ENCODE results near the gene STN1. TPM values are rescaled to one million over a fixed set of nuclear protein-coding genes. Genes with fewer than 3 reads are reported as not detected.

The STN1 gene, protein sequence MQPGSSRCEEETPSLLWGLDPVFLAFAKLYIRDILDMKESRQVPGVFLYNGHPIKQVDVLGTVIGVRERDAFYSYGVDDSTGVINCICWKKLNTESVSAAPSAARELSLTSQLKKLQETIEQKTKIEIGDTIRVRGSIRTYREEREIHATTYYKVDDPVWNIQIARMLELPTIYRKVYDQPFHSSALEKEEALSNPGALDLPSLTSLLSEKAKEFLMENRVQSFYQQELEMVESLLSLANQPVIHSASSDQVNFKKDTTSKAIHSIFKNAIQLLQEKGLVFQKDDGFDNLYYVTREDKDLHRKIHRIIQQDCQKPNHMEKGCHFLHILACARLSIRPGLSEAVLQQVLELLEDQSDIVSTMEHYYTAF
- 35.0 and 38.6 TPM in 2 replicates for total RNA-seq (2014; rRNA removed; shearing (Covaris generic); ENCODE audit: low replicate concordance)

DNA sequence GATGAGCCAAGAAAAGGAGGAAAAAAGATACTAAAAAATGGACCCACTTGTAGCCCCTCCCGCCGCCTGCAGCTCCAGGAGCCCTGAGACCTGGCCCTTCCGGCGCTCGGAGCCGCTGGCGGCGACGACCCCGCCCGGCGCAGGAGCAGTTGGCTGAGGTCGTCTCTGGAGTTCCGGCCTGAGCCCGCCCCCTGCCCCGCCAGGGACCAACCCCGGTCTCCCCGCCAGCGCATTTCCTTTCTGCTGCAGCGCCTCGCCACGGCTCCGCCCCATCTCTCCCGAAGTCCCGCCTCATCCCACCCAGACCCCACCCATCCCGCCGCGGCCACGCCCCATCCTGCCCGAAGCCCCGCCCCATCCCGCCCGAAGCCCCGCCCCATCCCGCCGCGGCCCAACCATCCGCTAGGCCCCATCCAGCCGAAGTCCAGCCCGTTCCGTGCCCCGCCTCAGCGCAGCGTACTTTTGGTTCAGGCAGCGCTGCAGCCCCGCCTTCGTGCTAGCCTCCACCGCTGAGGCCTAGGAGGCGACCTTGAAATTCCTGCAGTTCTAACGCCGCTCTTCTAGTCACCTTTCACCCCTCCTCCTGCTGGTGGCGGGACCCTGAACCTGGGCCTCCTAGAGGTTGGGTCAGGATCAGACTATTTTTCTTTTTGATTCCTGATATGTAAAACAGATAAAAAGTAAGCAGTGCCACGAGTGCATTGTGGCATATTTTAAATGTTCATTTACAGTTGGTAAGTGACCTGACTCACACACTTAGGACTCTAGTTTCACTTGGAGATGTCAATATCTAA, at the start of gene STN1:
TSS of gene STN1 (minus strand) at position 132 of the 794 bp plus-strand sequence. CDS start 590 bp downstream, outside the sequence.
- peaks cover 11% of the 10 kb centered on the region; the same call in 1 of the 2 replicates for H3K9me3 ChIP-seq (ENCODE audit: low read length)
- peak; percentile 98 for DNase-seq
- H3K4me3 ChIP-seq (ENCODE audit: low read length): peak within 1 kb of the TSS; percentile 82
- H3K4me1 ChIP-seq (ENCODE audit: low read length): peaks cover 26% of the 10 kb centered on the region
- H3K27me3 ChIP-seq (ENCODE audit: low read length): no peaks in the 10 kb centered on the region
- no peaks in the 10 kb centered on the region for H3K9me2 ChIP-seq (replicated peaks; ENCODE audit: insufficient read depth, low read length)
- peaks cover 34% of the 10 kb centered on the region for H3K79me2 ChIP-seq (ENCODE audit: low read length)
- peaks cover 12% of the 10 kb centered on the region for H3K36me3 ChIP-seq (ENCODE audit: insufficient read depth, low read length)
- H3K9ac ChIP-seq (ENCODE audit: low read length): peak within 1 kb of the TSS; percentile 93
- peak within 1 kb of the TSS; percentile 94 for H2AFZ ChIP-seq (ENCODE audit: low read length)
- no peaks in the 10 kb centered on the region for H4K20me1 ChIP-seq (ENCODE audit: insufficient read depth, low read depth, low read length)
- H3K4me2 ChIP-seq (ENCODE audit: low read depth, low read length, poor library complexity, severe bottlenecking): peak within 1 kb of the TSS; percentile 87
- H3K27ac ChIP-seq (ENCODE audit: low read length): peak within 1 kb of the TSS; percentile 46

DNA sequence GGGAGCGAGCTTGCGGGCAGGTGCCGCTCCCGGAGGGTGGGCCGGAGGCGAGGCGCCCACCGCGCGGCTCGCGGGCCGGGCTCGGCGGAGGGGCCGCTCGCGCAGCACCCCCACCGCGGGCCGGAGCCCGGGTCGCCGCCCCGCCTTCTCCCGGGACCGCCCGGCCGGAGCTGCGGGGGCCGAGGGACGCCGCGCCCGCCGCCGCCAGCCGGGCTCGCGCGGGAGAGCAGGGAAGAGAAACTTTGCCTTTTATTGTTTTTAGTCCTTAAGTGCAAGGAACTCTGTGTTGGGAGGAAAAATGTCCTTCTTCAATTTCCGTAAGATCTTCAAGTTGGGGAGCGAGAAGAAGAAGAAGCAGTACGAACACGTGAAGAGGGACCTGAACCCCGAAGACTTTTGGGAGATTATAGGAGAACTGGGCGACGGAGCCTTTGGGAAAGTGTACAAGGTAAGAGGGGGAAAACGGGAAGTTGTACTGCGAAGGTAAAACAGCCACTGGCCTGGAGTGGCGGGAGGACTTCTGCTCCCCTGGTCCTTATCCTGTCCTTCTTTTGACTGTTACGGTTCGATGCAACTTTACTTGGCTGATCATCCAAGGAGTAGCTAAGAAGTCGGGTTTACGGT, 49.6 kb upstream of the STN1 start:
- peak overlapping the region; percentile 43 for H3K27ac ChIP-seq (ENCODE audit: low read length)
- peak overlapping the region; percentile 92 for H3K4me3 ChIP-seq (ENCODE audit: low read length)
- H3K36me3 ChIP-seq (ENCODE audit: insufficient read depth, low read length): peaks cover 3% of the 10 kb centered on the region; the same call in 1 of the 2 replicates
- H3K79me2 ChIP-seq (ENCODE audit: low read length): peaks cover 51% of the 10 kb centered on the region
- H3K27me3 ChIP-seq (ENCODE audit: low read length): no peaks in the 10 kb centered on the region
- no peaks in the 10 kb centered on the region for H3K9me3 ChIP-seq (ENCODE audit: low read length)
- no peaks in the 10 kb centered on the region for H4K20me1 ChIP-seq (ENCODE audit: insufficient read depth, low read depth, low read length)
- peak overlapping the region; percentile 77 for H3K9ac ChIP-seq (ENCODE audit: low read length)
- DNase-seq: peak; percentile 68
- H3K4me1 ChIP-seq (ENCODE audit: low read length): peaks cover 32% of the 10 kb centered on the region
- peak overlapping the region; percentile 85 for H2AFZ ChIP-seq (ENCODE audit: low read length)
- peak overlapping the region; percentile 92 for H3K4me2 ChIP-seq (ENCODE audit: low read depth, low read length, poor library complexity, severe bottlenecking)
- no peaks in the 10 kb centered on the region for H3K9me2 ChIP-seq (replicated peaks; ENCODE audit: insufficient read depth, low read length)

DNA sequence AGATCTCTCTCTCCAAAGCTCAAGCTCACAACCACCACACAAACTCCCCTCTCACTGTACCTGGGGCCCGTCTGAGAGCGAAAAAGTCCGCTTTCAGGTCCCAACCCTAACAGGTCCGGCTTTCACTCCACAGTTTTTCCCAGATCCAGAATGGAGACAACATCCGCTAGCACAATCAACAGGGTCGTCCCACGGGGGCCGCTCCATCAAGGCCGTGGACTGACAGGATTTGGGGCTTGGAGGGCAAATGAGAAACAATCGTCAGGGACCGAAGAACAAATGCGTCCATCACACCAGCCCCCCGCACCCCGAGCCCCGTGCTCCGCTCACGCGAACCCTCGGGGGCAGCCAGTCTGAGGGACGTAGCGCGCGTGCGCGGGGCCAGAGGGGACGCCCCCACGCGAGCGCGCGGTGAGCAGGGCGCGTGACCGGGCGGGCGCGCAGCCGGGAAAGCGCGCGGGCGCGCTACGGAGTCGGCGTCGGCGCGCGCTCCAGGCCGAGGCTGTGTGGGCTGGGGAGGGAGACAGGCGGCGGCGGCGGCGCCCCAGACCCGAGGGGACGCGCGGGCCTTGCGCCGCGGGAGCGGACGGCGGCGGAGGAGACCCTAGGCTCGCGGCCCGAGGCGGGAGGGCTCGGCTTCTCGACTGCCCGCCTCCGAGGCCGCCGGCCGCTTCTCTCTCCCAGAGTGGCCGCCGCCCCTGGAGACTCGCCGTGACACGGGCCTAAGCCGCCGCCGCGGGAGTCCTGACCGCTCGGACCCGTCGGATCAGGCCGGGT, 48.9 kb upstream of the STN1 start, which contains the start of gene SLK:
TSS of gene SLK (plus strand) at position 470 of the 777 bp plus-strand sequence. CDS start 606 bp downstream, outside the sequence.
- Histone ChIP-seq H3K9me3 (ENCODE audit: low read length) (no peaks in the 10 kb centered on the region), H3K4me3 (ENCODE audit: low read length) (peak within 1 kb of the TSS; percentile 92), H3K4me2 (ENCODE audit: low read depth, low read length, poor library complexity, severe bottlenecking) (peak within 1 kb of the TSS; percentile 92), H3K79me2 (ENCODE audit: low read length) (peaks cover 44% of the 10 kb centered on the region), H4K20me1 (ENCODE audit: insufficient read depth, low read depth, low read length) (no peaks in the 10 kb centered on the region), H3K27me3 (ENCODE audit: low read length) (no peaks in the 10 kb centered on the region), H3K4me1 (ENCODE audit: low read length) (peaks cover 32% of the 10 kb centered on the region), H3K9me2 (replicated peaks; ENCODE audit: insufficient read depth, low read length) (no peaks in the 10 kb centered on the region), H3K27ac (ENCODE audit: low read length) (peak within 1 kb of the TSS; percentile 43), H3K36me3 (ENCODE audit: insufficient read depth, low read length) (peaks cover 3% of the 10 kb centered on the region; the same call in 1 of the 2 replicates), H2AFZ (ENCODE audit: low read length) (peak within 1 kb of the TSS; percentile 96), H3K9ac (ENCODE audit: low read length) (peak within 1 kb of the TSS; percentile 77)
- peak; percentile 95 for DNase-seq

DNA sequence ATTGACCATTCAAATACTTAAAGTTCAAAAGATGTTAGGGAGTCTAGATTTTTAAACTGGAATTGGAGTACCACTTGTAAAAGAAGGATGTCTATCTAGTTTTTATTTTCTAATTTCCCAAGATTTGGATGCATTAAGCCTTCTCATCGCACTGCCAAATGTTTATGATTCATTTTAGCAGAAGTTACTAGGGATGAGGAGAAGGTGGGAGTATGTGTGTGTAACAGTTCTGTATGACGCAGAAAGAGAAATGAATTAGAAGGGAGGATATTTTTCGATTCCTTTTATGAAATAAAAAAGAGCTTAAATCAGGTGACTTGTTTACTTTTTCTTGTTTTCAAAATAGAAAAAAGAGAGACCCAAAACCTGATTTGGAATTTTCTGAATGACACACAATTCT, 42.1 kb upstream of the STN1 start:
- H3K27me3 ChIP-seq (ENCODE audit: low read length): no peaks in the 10 kb centered on the region
- no peaks in the 10 kb centered on the region for H4K20me1 ChIP-seq (ENCODE audit: insufficient read depth, low read depth, low read length)
- no peak overlapping the region for H3K4me2 ChIP-seq (ENCODE audit: low read depth, low read length, poor library complexity, severe bottlenecking)
- DNase-seq: no peak
- no peaks in the 10 kb centered on the region for H3K9me2 ChIP-seq (replicated peaks; ENCODE audit: insufficient read depth, low read length)
- H3K27ac ChIP-seq (ENCODE audit: low read length): no peak overlapping the region
- no peak overlapping the region for H2AFZ ChIP-seq (ENCODE audit: low read length)
- no peaks in the 10 kb centered on the region for H3K79me2 ChIP-seq (ENCODE audit: low read length)
- H3K36me3 ChIP-seq (ENCODE audit: insufficient read depth, low read length): no peaks in the 10 kb centered on the region
- H3K4me3 ChIP-seq (ENCODE audit: low read length): no peak overlapping the region
- H3K4me1 ChIP-seq (ENCODE audit: low read length): no peaks in the 10 kb centered on the region
- H3K9me3 ChIP-seq (ENCODE audit: low read length): no peaks in the 10 kb centered on the region
- H3K9ac ChIP-seq (ENCODE audit: low read length): no peak overlapping the region

DNA sequence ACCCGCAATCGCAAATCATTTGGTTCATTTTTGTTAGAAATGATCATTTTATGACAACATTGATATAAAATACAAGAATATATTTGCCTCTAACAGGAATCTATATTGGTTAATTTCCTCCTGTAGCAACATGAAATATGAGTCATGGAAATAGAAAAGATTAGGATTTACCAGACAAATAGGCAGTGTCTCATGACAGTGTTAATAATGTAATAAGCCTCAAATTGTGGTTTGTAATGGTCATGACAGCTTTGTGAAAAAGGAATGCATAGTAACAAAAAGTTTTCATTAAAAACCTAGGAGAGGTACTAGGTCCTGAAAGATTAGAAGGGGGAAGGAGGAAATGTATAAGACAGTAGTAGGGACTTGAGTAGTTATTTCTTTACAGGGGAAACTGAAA, 41.0 kb upstream of the STN1 start:
- H4K20me1 ChIP-seq (ENCODE audit: insufficient read depth, low read depth, low read length): no peaks in the 10 kb centered on the region
- H2AFZ ChIP-seq (ENCODE audit: low read length): no peak overlapping the region
- no peaks in the 10 kb centered on the region for H3K27me3 ChIP-seq (ENCODE audit: low read length)
- no peak overlapping the region for H3K9ac ChIP-seq (ENCODE audit: low read length)
- H3K79me2 ChIP-seq (ENCODE audit: low read length): no peaks in the 10 kb centered on the region
- H3K9me2 ChIP-seq (replicated peaks; ENCODE audit: insufficient read depth, low read length): no peaks in the 10 kb centered on the region
- H3K9me3 ChIP-seq (ENCODE audit: low read length): no peaks in the 10 kb centered on the region
- H3K4me2 ChIP-seq (ENCODE audit: low read depth, low read length, poor library complexity, severe bottlenecking): no peak overlapping the region
- H3K4me3 ChIP-seq (ENCODE audit: low read length): no peak overlapping the region
- DNase-seq: no peak
- no peaks in the 10 kb centered on the region for H3K4me1 ChIP-seq (ENCODE audit: low read length)
- H3K27ac ChIP-seq (ENCODE audit: low read length): no peak overlapping the region
- no peaks in the 10 kb centered on the region for H3K36me3 ChIP-seq (ENCODE audit: insufficient read depth, low read length)

DNA sequence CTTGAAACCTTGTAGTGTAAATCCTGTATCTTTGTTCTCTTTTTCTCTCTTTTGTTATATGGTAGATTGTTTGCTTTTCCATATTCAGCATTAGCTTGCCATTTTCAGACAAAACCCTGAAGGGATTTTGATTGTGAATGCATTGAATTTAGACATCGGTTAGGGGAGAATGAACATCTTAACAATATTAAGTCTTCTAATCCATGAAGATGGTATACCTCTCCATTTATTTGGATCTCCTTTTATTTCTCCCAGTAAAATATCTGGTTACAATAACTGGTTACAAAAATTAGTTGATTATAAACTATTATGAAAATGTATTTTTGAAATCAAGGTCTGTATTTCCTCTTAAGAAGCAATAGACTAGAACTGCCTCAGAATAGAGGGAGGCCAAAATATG, 36.6 kb upstream of the STN1 start:
- Histone ChIP-seq H3K79me2 (ENCODE audit: low read length) (no peaks in the 10 kb centered on the region), H4K20me1 (ENCODE audit: insufficient read depth, low read depth, low read length) (no peaks in the 10 kb centered on the region), H3K9me3 (ENCODE audit: low read length) (no peaks in the 10 kb centered on the region), H3K4me3 (ENCODE audit: low read length) (no peak overlapping the region), H2AFZ (ENCODE audit: low read length) (no peak overlapping the region), H3K9me2 (replicated peaks; ENCODE audit: insufficient read depth, low read length) (no peaks in the 10 kb centered on the region), H3K4me2 (ENCODE audit: low read depth, low read length, poor library complexity, severe bottlenecking) (no peak overlapping the region), H3K27me3 (ENCODE audit: low read length) (peaks cover 5% of the 10 kb centered on the region; the same call in 1 of the 2 replicates), H3K36me3 (ENCODE audit: insufficient read depth, low read length) (no peaks in the 10 kb centered on the region), H3K4me1 (ENCODE audit: low read length) (no peaks in the 10 kb centered on the region), H3K9ac (ENCODE audit: low read length) (no peak overlapping the region), H3K27ac (ENCODE audit: low read length) (no peak overlapping the region)
- DNase-seq: no peak

DNA sequence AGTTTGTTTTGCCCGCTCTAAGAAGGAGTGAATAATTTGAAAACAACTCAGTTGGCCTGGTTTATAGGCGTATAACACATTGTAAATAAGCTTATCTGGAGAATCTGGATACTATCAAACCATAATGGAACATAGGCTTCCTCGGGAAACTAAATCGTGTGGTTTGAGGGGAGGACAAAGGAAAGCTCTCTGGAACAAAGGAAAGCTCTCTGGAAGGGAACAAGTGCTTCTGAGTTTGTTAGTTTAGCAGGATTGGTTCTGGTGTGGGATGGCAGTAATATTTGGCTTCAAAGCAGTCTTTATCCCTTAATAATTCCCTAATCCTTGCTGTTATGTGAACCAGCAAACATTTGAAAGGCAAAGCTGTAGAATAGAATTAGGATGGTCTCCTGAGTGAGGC, 34.0 kb upstream of the STN1 start:
- no peak for DNase-seq
- no peak overlapping the region for H2AFZ ChIP-seq (ENCODE audit: low read length)
- H4K20me1 ChIP-seq (ENCODE audit: insufficient read depth, low read depth, low read length): no peaks in the 10 kb centered on the region
- no peaks in the 10 kb centered on the region for H3K79me2 ChIP-seq (ENCODE audit: low read length)
- no peak overlapping the region for H3K4me3 ChIP-seq (ENCODE audit: low read length)
- no peak overlapping the region for H3K4me2 ChIP-seq (ENCODE audit: low read depth, low read length, poor library complexity, severe bottlenecking)
- no peak overlapping the region for H3K9ac ChIP-seq (ENCODE audit: low read length)
- H3K36me3 ChIP-seq (ENCODE audit: insufficient read depth, low read length): no peaks in the 10 kb centered on the region
- no peak overlapping the region for H3K27ac ChIP-seq (ENCODE audit: low read length)
- H3K9me2 ChIP-seq (replicated peaks; ENCODE audit: insufficient read depth, low read length): no peaks in the 10 kb centered on the region
- no peaks in the 10 kb centered on the region for H3K9me3 ChIP-seq (ENCODE audit: low read length)
- H3K27me3 ChIP-seq (ENCODE audit: low read length): peaks cover 5% of the 10 kb centered on the region; the same call in 1 of the 2 replicates
- no peaks in the 10 kb centered on the region for H3K4me1 ChIP-seq (ENCODE audit: low read length)

Measured in Karpas-422 (cell line).